Mammary epithelial cell (primary cell): Measurements from ENCODE around the gene USP12.

Source experiments
- EZH2 ChIP-seq: IDR thresholded peaks from 2 replicates; pipeline ENCODE4 v1.6.1; 2012; ENCODE audit warnings: low read length, inconsistent platforms, borderline replicate concordance
- TF ChIP-seq, protein P1 (sequence below), 2 donors: IDR thresholded peaks in 1 of 2; conservative IDR thresholded peaks in 1 of 2; 2 replicates each; pipeline ENCODE4 v1.5.1; 2011 to 2012; ENCODE audit warnings: inconsistent platforms in 2 of 2, low read length in 2 of 2, mild to moderate bottlenecking in 2 of 2, control low read depth in 1 of 2, low read depth in 1 of 2; ENCODE audit not compliant: insufficient read depth in 1 of 2; ENCODE audit errors: extremely low read depth in 1 of 2

- TF ChIP-seq, protein P1, sequence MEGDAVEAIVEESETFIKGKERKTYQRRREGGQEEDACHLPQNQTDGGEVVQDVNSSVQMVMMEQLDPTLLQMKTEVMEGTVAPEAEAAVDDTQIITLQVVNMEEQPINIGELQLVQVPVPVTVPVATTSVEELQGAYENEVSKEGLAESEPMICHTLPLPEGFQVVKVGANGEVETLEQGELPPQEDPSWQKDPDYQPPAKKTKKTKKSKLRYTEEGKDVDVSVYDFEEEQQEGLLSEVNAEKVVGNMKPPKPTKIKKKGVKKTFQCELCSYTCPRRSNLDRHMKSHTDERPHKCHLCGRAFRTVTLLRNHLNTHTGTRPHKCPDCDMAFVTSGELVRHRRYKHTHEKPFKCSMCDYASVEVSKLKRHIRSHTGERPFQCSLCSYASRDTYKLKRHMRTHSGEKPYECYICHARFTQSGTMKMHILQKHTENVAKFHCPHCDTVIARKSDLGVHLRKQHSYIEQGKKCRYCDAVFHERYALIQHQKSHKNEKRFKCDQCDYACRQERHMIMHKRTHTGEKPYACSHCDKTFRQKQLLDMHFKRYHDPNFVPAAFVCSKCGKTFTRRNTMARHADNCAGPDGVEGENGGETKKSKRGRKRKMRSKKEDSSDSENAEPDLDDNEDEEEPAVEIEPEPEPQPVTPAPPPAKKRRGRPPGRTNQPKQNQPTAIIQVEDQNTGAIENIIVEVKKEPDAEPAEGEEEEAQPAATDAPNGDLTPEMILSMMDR (conservative IDR thresholded peaks at IDR 0.05 in 1 of 2, IDR thresholded peaks at IDR 0.05 in 1 of 2; ENCODE audit: extremely low read depth in 1 of 2, insufficient read depth in 1 of 2, low read depth in 1 of 2, low read length in 2 of 2): no peak
- no peak for TF ChIP-seq EZH2
Observed at GRCh38 chr13:27208514-27208913, 36.9 kb upstream of the USP12 start.
